Neuron (in vitro differentiated cells): ENCODE measurements around the gene NANOS2.

Experiments used
- H2AFZ ChIP-seq: one replicate; pipeline ENCODE4 v1.6.1; 2013; ENCODE audit warnings: low read depth, mild to moderate bottlenecking, inconsistent platforms, low read length, moderate library complexity
- H3K27me3 ChIP-seq: one replicate; pipeline ENCODE4 v1.6.1; 2013; ENCODE audit warnings: low read length; ENCODE audit not compliant: insufficient read depth
- H3K36me3 ChIP-seq: one replicate; pipeline ENCODE4 v1.6.1; 2013; ENCODE audit warnings: low read length; ENCODE audit not compliant: insufficient read depth
- H3K4me1 ChIP-seq: one replicate; pipeline ENCODE4 v1.6.1; 2013; ENCODE audit warnings: low read length; ENCODE audit not compliant: insufficient read depth
- H3K4me3 ChIP-seq: 2 replicates; pipeline ENCODE4 v1.5.1; 2013; ENCODE audit warnings: mild to moderate bottlenecking, low read length, moderate library complexity
- H3K9me3 ChIP-seq: one replicate; pipeline ENCODE4 v1.6.1; 2013; ENCODE audit warnings: low read length

NANOS2 gene

GRCh38 chr19:45882652-45883585 is 31.7 kb downstream of the NANOS2 start:
- Histone ChIP-seq H3K36me3 (peaks cover 16% of the 10 kb centered on the region), H2AFZ (no peak overlapping the region), H3K4me3 (no peak overlapping the region), H3K27me3 (no peaks in the 10 kb centered on the region), H3K9me3 (no peaks in the 10 kb centered on the region), H3K4me1 (peaks cover 20% of the 10 kb centered on the region)

- peaks cover 16% of the 10 kb centered on the region for H3K36me3 ChIP-seq
- no peak overlapping the region for H2AFZ ChIP-seq
- H3K4me1 ChIP-seq: peaks cover 19% of the 10 kb centered on the region
- H3K27me3 ChIP-seq: no peaks in the 10 kb centered on the region
- no peak overlapping the region for H3K4me3 ChIP-seq
- no peaks in the 10 kb centered on the region for H3K9me3 ChIP-seq
Measured at GRCh38 chr19:45881909-45882528, 32.6 kb downstream of the NANOS2 start.

- Histone ChIP-seq H3K36me3 (peaks cover 16% of the 10 kb centered on the region), H3K4me1 (peaks cover 22% of the 10 kb centered on the region), H2AFZ (no peak overlapping the region), H3K9me3 (no peaks in the 10 kb centered on the region), H3K4me3 (no peak overlapping the region), H3K27me3 (no peaks in the 10 kb centered on the region)
Measured at GRCh38 chr19:45881082-45881908, 33.3 kb downstream of the NANOS2 start.

- H3K4me1 ChIP-seq: peaks cover 18% of the 10 kb centered on the region
- H3K4me3 ChIP-seq: no peak overlapping the region
- no peak overlapping the region for H2AFZ ChIP-seq
- peaks cover 16% of the 10 kb centered on the region for H3K36me3 ChIP-seq
- no peaks in the 10 kb centered on the region for H3K27me3 ChIP-seq
- no peaks in the 10 kb centered on the region for H3K9me3 ChIP-seq
Measured at GRCh38 chr19:45879971-45880370, 34.6 kb downstream of the NANOS2 start.

GRCh38 chr19:45879055-45879454 is 35.5 kb downstream of the NANOS2 start:
- Histone ChIP-seq H3K27me3 (no peaks in the 10 kb centered on the region), H3K9me3 (no peaks in the 10 kb centered on the region)

GRCh38 chr19:45878043-45878794 is 36.4 kb downstream of the NANOS2 start:
- Histone ChIP-seq H2AFZ (no peak overlapping the region), H3K36me3 (peaks cover 3% of the 10 kb centered on the region), H3K9me3 (no peaks in the 10 kb centered on the region), H3K4me3 (no peak overlapping the region), H3K4me1 (peaks cover 14% of the 10 kb centered on the region), H3K27me3 (no peaks in the 10 kb centered on the region)

More at GRCh38 chr19:45879055-45879454, 35.5 kb downstream of the NANOS2 start:
- Histone ChIP-seq H2AFZ (no peak overlapping the region), H3K4me3 (no peak overlapping the region), H3K4me1 (peaks cover 15% of the 10 kb centered on the region), H3K36me3 (peaks cover 8% of the 10 kb centered on the region)

GRCh38 chr19:45876411-45877197 is 38.0 kb downstream of the NANOS2 start:
- H3K27me3 ChIP-seq: no peaks in the 10 kb centered on the region
- H2AFZ ChIP-seq: peak overlapping the region; percentile 88
- no peaks in the 10 kb centered on the region for H3K9me3 ChIP-seq
- no peaks in the 10 kb centered on the region for H3K36me3 ChIP-seq
- no peak overlapping the region for H3K4me3 ChIP-seq
- peaks cover 14% of the 10 kb centered on the region for H3K4me1 ChIP-seq

- peaks cover 14% of the 10 kb centered on the region for H3K4me1 ChIP-seq
- H2AFZ ChIP-seq: peak overlapping the region; percentile 88
- no peak overlapping the region for H3K4me3 ChIP-seq
- H3K36me3 ChIP-seq: no peaks in the 10 kb centered on the region
- no peaks in the 10 kb centered on the region for H3K9me3 ChIP-seq
- no peaks in the 10 kb centered on the region for H3K27me3 ChIP-seq
Measured at GRCh38 chr19:45876161-45876410, 38.5 kb downstream of the NANOS2 start.

- H3K4me3 ChIP-seq: no peak overlapping the region
- H3K36me3 ChIP-seq: no peaks in the 10 kb centered on the region
- no peaks in the 10 kb centered on the region for H3K9me3 ChIP-seq
- no peaks in the 10 kb centered on the region for H3K27me3 ChIP-seq
- no peak overlapping the region for H2AFZ ChIP-seq
- H3K4me1 ChIP-seq: peaks cover 14% of the 10 kb centered on the region
Measured at GRCh38 chr19:45874620-45874966, 40.0 kb downstream of the NANOS2 start.

GRCh38 chr19:45873219-45873772 is 41.3 kb downstream of the NANOS2 start:
- Histone ChIP-seq H3K27me3 (no peaks in the 10 kb centered on the region), H3K4me1 (peaks cover 14% of the 10 kb centered on the region), H3K4me3 (no peak overlapping the region), H2AFZ (no peak overlapping the region), H3K9me3 (no peaks in the 10 kb centered on the region), H3K36me3 (no peaks in the 10 kb centered on the region)

GRCh38 chr19:45872095-45872919 is 42.3 kb downstream of the NANOS2 start:
- no peak overlapping the region for H3K4me3 ChIP-seq
- H3K9me3 ChIP-seq: no peaks in the 10 kb centered on the region
- no peak overlapping the region for H2AFZ ChIP-seq
- no peaks in the 10 kb centered on the region for H3K36me3 ChIP-seq
- no peaks in the 10 kb centered on the region for H3K27me3 ChIP-seq
- peaks cover 14% of the 10 kb centered on the region for H3K4me1 ChIP-seq
